IMR-90 (cell line): ENCODE results near the gene PARP16. TPM values are rescaled to one million over a fixed set of nuclear protein-coding genes. Genes with fewer than 3 reads are reported as not detected.

Experiments used
- ATAC-seq: fragments of 200-7000 bp; cut with Tn5 transposase; 2 replicates; pipeline ENCODE4 v1.9.1; 2020; ENCODE audit warnings: low read depth, mild to moderate bottlenecking, moderate library complexity
- BruUV-seq: library from RNA; stranded (reverse); fragments of 400-500 nt; replicated peaks from 2 replicates; lab custom pipeline; 2021; lab: Mats Ljungman, UMichigan
- CTCF ChIA-PET: fragments of 300-600 bp; formaldehyde crosslinking; extraction: SDS; loops from one replicate; lab custom pipeline; 2021; ENCODE audit warnings: antibody characterized with exemption; lab: Yijun Ruan, JAX
- POLR2A ChIA-PET: fragments of 300-600 bp; sonication (Branson Sonifier 250); formaldehyde crosslinking; loops from one replicate; lab custom pipeline; 2022; ENCODE audit warnings: antibody characterized with exemption; ENCODE audit not compliant: unreplicated experiment; lab: Charles Lee
- DNase-seq: peaks from one replicate; pipeline ENCODE4 v3.0.0; 2013
- H2AFZ ChIP-seq: replicated peaks from 2 replicates; pipeline ENCODE3; 2013; ENCODE audit warnings: low read length, mild to moderate bottlenecking; ENCODE audit not compliant: poor library complexity
- H2AK5ac ChIP-seq: 2 replicates; pipeline ENCODE4 v1.6.1; 2013; ENCODE audit warnings: low read depth, low read length, inconsistent platforms
- H2AK9ac ChIP-seq: replicated peaks from 2 replicates; pipeline ENCODE3; 2013; ENCODE audit warnings: mild to moderate bottlenecking, low read depth, low read length, moderate library complexity; ENCODE audit not compliant: poor library complexity
- H2BK120ac ChIP-seq: 2 replicates; pipeline ENCODE4 v1.6.1; 2013; ENCODE audit warnings: low read depth, low read length, inconsistent platforms
- H2BK15ac ChIP-seq: 3 replicates; pipeline ENCODE4 v1.6.1; 2013; ENCODE audit warnings: low read depth, low read length, inconsistent platforms
- H2BK20ac ChIP-seq: 2 replicates; pipeline ENCODE4 v1.6.1; 2013; ENCODE audit warnings: low read depth, mild to moderate bottlenecking, inconsistent platforms, low read length, moderate library complexity
- H2BK5ac ChIP-seq: 2 replicates; pipeline ENCODE4 v1.6.1; 2013; ENCODE audit warnings: mild to moderate bottlenecking, low read depth, low read length, inconsistent platforms; ENCODE audit not compliant: poor library complexity, severe bottlenecking
- H3K14ac ChIP-seq: replicated peaks from 2 replicates; pipeline ENCODE4 v1.6.1; 2013; ENCODE audit warnings: low read depth, low read length, inconsistent platforms
- H3K18ac ChIP-seq: 2 replicates; pipeline ENCODE4 v1.6.1; 2013; ENCODE audit warnings: low read depth, low read length, control low read depth
- H3K23ac ChIP-seq: 2 replicates; pipeline ENCODE4 v1.6.1; 2013; ENCODE audit warnings: low read depth, low read length, inconsistent platforms
- H3K27ac ChIP-seq: 2 replicates; pipeline ENCODE4 v1.5.1; 2013; ENCODE audit warnings: mild to moderate bottlenecking, control low read depth, low read length; ENCODE audit not compliant: insufficient read depth
- H3K27me3 ChIP-seq: 2 replicates; pipeline ENCODE4 v1.6.1; 2013; ENCODE audit warnings: low read length; ENCODE audit not compliant: control insufficient read depth, insufficient read depth
- H3K36me3 ChIP-seq: 2 replicates; pipeline ENCODE4 v1.6.1; 2013; ENCODE audit warnings: low read length, mixed read lengths; ENCODE audit not compliant: control insufficient read depth, insufficient read depth
- H3K4ac ChIP-seq: 2 replicates; pipeline ENCODE4 v1.6.1; 2013; ENCODE audit warnings: low read depth, low read length, inconsistent platforms
- H3K4me1 ChIP-seq: 2 replicates; pipeline ENCODE4 v1.6.1; 2013; ENCODE audit warnings: low read length, mixed read lengths; ENCODE audit not compliant: control insufficient read depth, insufficient read depth
- H3K4me2 ChIP-seq: 2 replicates; pipeline ENCODE4 v1.6.1; 2013; ENCODE audit warnings: low read depth, mild to moderate bottlenecking, control low read depth, low read length, moderate library complexity
- H3K4me3 ChIP-seq: 2 replicates; pipeline ENCODE4 v1.5.1; 2013; ENCODE audit warnings: low read depth, mild to moderate bottlenecking, control low read depth, low read length, moderate library complexity; ENCODE audit not compliant: insufficient read depth
- H3K56ac ChIP-seq: 2 replicates; pipeline ENCODE4 v1.6.1; 2013; ENCODE audit warnings: low read length, inconsistent platforms; ENCODE audit not compliant: insufficient read depth; ENCODE audit errors: extremely low read depth
- H3K79me1 ChIP-seq, 2 experiments: 2 replicates each; pipeline ENCODE4 v1.6.1; 2013; ENCODE audit warnings: low read length in 2 of 2, inconsistent platforms in 1 of 2, low read depth in 1 of 2
- H3K9ac ChIP-seq: 2 replicates; pipeline ENCODE4 v1.6.1; 2013; ENCODE audit warnings: low read depth, low read length, control low read depth
- H3K9me1 ChIP-seq: 2 replicates; pipeline ENCODE4 v1.6.1; 2013; ENCODE audit warnings: low read length, inconsistent platforms; ENCODE audit not compliant: insufficient read depth
- H3K9me3 ChIP-seq: 2 replicates; pipeline ENCODE4 v1.6.1; 2013; ENCODE audit warnings: low read length; ENCODE audit not compliant: control insufficient read depth, insufficient read depth
- H4K20me1 ChIP-seq: 2 replicates; pipeline ENCODE4 v1.6.1; 2013; ENCODE audit warnings: low read length, inconsistent platforms; ENCODE audit not compliant: insufficient read depth
- H4K5ac ChIP-seq: 2 replicates; pipeline ENCODE4 v1.6.1; 2013; ENCODE audit warnings: mild to moderate bottlenecking, low read depth, low read length, control low read depth
- H4K8ac ChIP-seq, 2 experiments: 2 replicates each; pipeline ENCODE4 v1.6.1; 2013; ENCODE audit warnings: low read depth in 2 of 2, low read length in 2 of 2, control low read depth in 1 of 2, inconsistent platforms in 1 of 2
- H4K91ac ChIP-seq: 2 replicates; pipeline ENCODE4 v1.6.1; 2013; ENCODE audit warnings: low read depth, low read length, inconsistent platforms; ENCODE audit not compliant: insufficient read depth
- BHLHE40 ChIP-seq: fragments of 150-350 bp; IDR thresholded peaks from 2 replicates; pipeline ENCODE4 v1.6.1; 2016; ENCODE audit warnings: mild to moderate bottlenecking, low read depth, low read length
- CHD1 ChIP-seq: IDR thresholded peaks from 2 replicates; pipeline ENCODE4 v1.6.1; 2012; ENCODE audit warnings: low read depth, low read length, improper control_type of control experiment
- CTCF ChIP-seq: conservative IDR thresholded peaks from 2 replicates; pipeline ENCODE4 v1.5.1; 2012; ENCODE audit warnings: mild to moderate bottlenecking, low read depth, low read length, improper control_type of control experiment
- ELK1 ChIP-seq: fragments of 150-350 bp; IDR thresholded peaks from 2 replicates; pipeline ENCODE4 v1.6.1; 2016; ENCODE audit warnings: low read depth, mild to moderate bottlenecking, low read length, moderate library complexity, borderline replicate concordance
- MAFK ChIP-seq: IDR thresholded peaks from 2 replicates; pipeline ENCODE4 v1.6.1; 2012; ENCODE audit warnings: low read depth, low read length, improper control_type of control experiment
- MAZ ChIP-seq: IDR thresholded peaks from 2 replicates; pipeline ENCODE4 v1.6.1; 2012; ENCODE audit warnings: low read depth, mild to moderate bottlenecking, low read length, improper control_type of control experiment, moderate library complexity, borderline replicate concordance
- NFE2L2 ChIP-seq: fragments of 150-350 bp; IDR thresholded peaks from 2 replicates; pipeline ENCODE4 v1.6.1; 2016; ENCODE audit warnings: low read depth, mild to moderate bottlenecking, low read length
- POLR2A ChIP-seq: IDR thresholded peaks from 2 replicates; pipeline ENCODE4 v1.6.1; 2012; ENCODE audit warnings: mild to moderate bottlenecking, low read depth, low read length
- RAD21 ChIP-seq: IDR thresholded peaks from 2 replicates; pipeline ENCODE4 v1.6.1; 2012; ENCODE audit warnings: low read length, improper control_type of control experiment
- RCOR1 ChIP-seq: IDR thresholded peaks from 2 replicates; pipeline ENCODE4 v1.6.1; 2012; ENCODE audit warnings: mild to moderate bottlenecking, low read length, improper control_type of control experiment; ENCODE audit not compliant: insufficient replicate concordance
- RFX5 ChIP-seq: IDR thresholded peaks from 2 replicates; pipeline ENCODE4 v1.8.0; 2012; ENCODE audit warnings: low read depth, mild to moderate bottlenecking, low read length, moderate library complexity
- SMC3 ChIP-seq: fragments of 150-350 bp; IDR thresholded peaks from 2 replicates; pipeline ENCODE4 v1.6.1; 2016; ENCODE audit warnings: low read depth, mild to moderate bottlenecking, antibody characterized with exemption, low read length, moderate library complexity
- USF2 ChIP-seq: fragments of 150-350 bp; IDR thresholded peaks from 2 replicates; pipeline ENCODE4 v1.6.1; 2017; ENCODE audit warnings: mild to moderate bottlenecking, antibody characterized with exemption, low read length, low read depth
- WGBS, 2 experiments: methylation state at CpG; one replicate each; pipeline versions ENCODE4 v1.1.5 to v1.1.7; 2013; ENCODE audit warnings: missing lambda C conversion rate in 2 of 2; ENCODE audit not compliant: insufficient read length in 1 of 2; ENCODE audit errors: extremely low coverage in 2 of 2; 5-methylcytosine and 5-hydroxymethylcytosine counted together
- dilution Hi-C: fragments of 300-500 bp; cut with HindIII; formaldehyde crosslinking; loops from one replicate; pipeline ENCODE4 v1.14.3; 2018; ENCODE audit warnings: low sequenced_read_pairs; ENCODE audit not compliant: unreplicated experiment
- in situ Hi-C: fragments of 300-500 bp; cut with MboI; formaldehyde crosslinking; loops from 3 replicates; pipeline ENCODE4 v1.14.3; 2019; ENCODE audit warnings: low sequenced_read_pairs, inconsistent platforms, mixed read lengths
- intact Hi-C: fragments of 100-400 bp; cut with micrococcal nuclease; formaldehyde crosslinking; loops from 2 replicates; pipeline ENCODE4 v1.10.0; 2022
- polyA plus RNA-seq, 3 experiments: library from polyadenylated mRNA; depleted of rRNA; stranded (reverse); fragments of >200 nt; gene quantifications; 2 replicates each; pipeline ENCODE4 v1.2.3, GENCODE V29; 2012; ENCODE audit warnings: low replicate concordance in 1 of 3
- total RNA-seq: library from RNA; depleted of rRNA; stranded (reverse); fragments of >200 nt; gene quantifications from 2 replicates; pipeline ENCODE4 v1.2.3, GENCODE V29; 2012

The PARP16 gene
- total and polyA plus RNA-seq, 2 of the 4 experiments (the other 2 are of a cell fraction), result 1.3 to 5.0 TPM

GRCh38 chr15:65302061-65302460, 15.4 kb upstream of the PARP16 start:
- H4K8ac ChIP-seq, result no peak overlapping the region
- TF ChIP-seq CHD1 (no peak), SMC3 (no peak), POLR2A (no peak), RFX5 (no peak), MAFK (no peak), RCOR1 (no peak), NFE2L2 (no peak), CTCF (no peak), BHLHE40 (no peak), ELK1 (no peak), USF2 (no peak), RAD21 (no peak), MAZ (no peak)
- no peak overlapping the region for H3K18ac ChIP-seq
- no peak overlapping the region for H3K9ac ChIP-seq
- WGBS, 2 experiments, result 83% methylated on average over 8 of the region's 24 CpGs; no CpG with 5 or more reads in 1 of the 2 experiments
- H2BK5ac ChIP-seq, result no peak overlapping the region
- no peak overlapping the region for H3K14ac ChIP-seq
- dilution Hi-C loops, result no loop called here
- H3K23ac ChIP-seq, result no peak overlapping the region
- peak overlapping the region; percentile 21 for H2AFZ ChIP-seq
- H2BK120ac ChIP-seq, result no peak overlapping the region
- H4K91ac ChIP-seq, result no peak overlapping the region
- DNase-seq (no peak), ATAC-seq (no peak)
- no peak overlapping the region for H3K56ac ChIP-seq
- in situ Hi-C loops, result no loop called here
- no peak overlapping the region for H2BK15ac ChIP-seq
- no peak overlapping the region for H3K27ac ChIP-seq
- no peak overlapping the region for H3K4me3 ChIP-seq
- H2AK9ac ChIP-seq, result no peak overlapping the region
- CTCF ChIA-PET, result no interaction called here
- intact Hi-C loops, result no loop called here
- no peak overlapping the region for H2AK5ac ChIP-seq
- BruUV-seq, result no TSS peak
- H3K9me3 ChIP-seq, result no peaks in the 10 kb centered on the region
- no peak overlapping the region for H3K4me2 ChIP-seq
- peaks cover 9% of the 10 kb centered on the region for H4K20me1 ChIP-seq
- no peak overlapping the region for H3K4ac ChIP-seq
- no peaks in the 10 kb centered on the region for H3K9me1 ChIP-seq
- no peaks in the 10 kb centered on the region for H3K27me3 ChIP-seq
- no peak overlapping the region for H4K5ac ChIP-seq
- H3K4me1 ChIP-seq, result peaks cover 3% of the 10 kb centered on the region
- H2BK20ac ChIP-seq, result no peak overlapping the region
- POLR2A ChIA-PET, result no interaction called here
- no peaks in the 10 kb centered on the region for H3K36me3 ChIP-seq
- no peaks in the 10 kb centered on the region for H3K79me1 ChIP-seq
